Measurements from ENCODE around the gene ZMIZ1.
"Not testable (repeated sequence)": the region's sequence is repeated elsewhere in the genome, so short reads cannot be mapped to it uniquely, and the experiment has no call there.

Gene ZMIZ1

GRCh38 chr10:79336276-79336675 is 267.5 kb downstream of the ZMIZ1 start:
- Histone ChIP-seq H3K4me1 (ENCODE audit: insufficient read depth, low read length) (no peaks in the 10 kb centered on the region; the same call in 1 of the 2 replicates), H3K9ac (ENCODE audit: low read depth, low read length) (no peak overlapping the region), H3K36me3 (ENCODE audit: insufficient read depth, low read length) (no peaks in the 10 kb centered on the region), H3K9me3 (ENCODE audit: control insufficient read depth, insufficient read depth, low read length) (peaks cover 2% of the 10 kb centered on the region; the same call in 1 of the 2 replicates)

- peaks cover 2% of the 10 kb centered on the region; the same call in 1 of the 2 replicates for H3K9me3 ChIP-seq (ENCODE audit: control insufficient read depth, insufficient read depth, low read length)
- no peak overlapping the region for H3K9ac ChIP-seq (ENCODE audit: low read depth, low read length)
- no peaks in the 10 kb centered on the region; the same call in 1 of the 2 replicates for H3K4me1 ChIP-seq (ENCODE audit: insufficient read depth, low read length)
- no peaks in the 10 kb centered on the region for H3K36me3 ChIP-seq (ENCODE audit: insufficient read depth, low read length)
Measured at GRCh38 chr10:79336739-79337138, 268.0 kb downstream of the ZMIZ1 start.

GRCh38 chr10:79337783-79338469 is 269.2 kb downstream of the ZMIZ1 start:
- not testable (repeated sequence) for H3K4me1 ChIP-seq (ENCODE audit: insufficient read depth, low read length); H3K9ac ChIP-seq (ENCODE audit: low read depth, low read length); H3K36me3 ChIP-seq (ENCODE audit: insufficient read depth, low read length); H3K9me3 ChIP-seq (ENCODE audit: control insufficient read depth, insufficient read depth, low read length)

- Histone ChIP-seq H3K9ac (ENCODE audit: low read depth, low read length) (no peak overlapping the region), H3K9me3 (ENCODE audit: control insufficient read depth, insufficient read depth, low read length) (no peaks in the 10 kb centered on the region), H3K4me1 (ENCODE audit: insufficient read depth, low read length) (no peaks in the 10 kb centered on the region; the same call in 1 of the 2 replicates), H3K36me3 (ENCODE audit: insufficient read depth, low read length) (no peaks in the 10 kb centered on the region)
Measured at GRCh38 chr10:79339266-79339665, 270.5 kb downstream of the ZMIZ1 start.

- Histone ChIP-seq H3K9me3 (ENCODE audit: control insufficient read depth, insufficient read depth, low read length) (no peaks in the 10 kb centered on the region), H3K4me1 (ENCODE audit: insufficient read depth, low read length) (no peaks in the 10 kb centered on the region; the same call in 1 of the 2 replicates)
Measured at GRCh38 chr10:79340646-79341244, 272.0 kb downstream of the ZMIZ1 start.

GRCh38 chr10:79342295-79342761 is 273.6 kb downstream of the ZMIZ1 start:
- peaks cover 5% of the 10 kb centered on the region; the same call in 1 of the 2 replicates for H3K4me1 ChIP-seq (ENCODE audit: insufficient read depth, low read length)
- H3K36me3 ChIP-seq (ENCODE audit: insufficient read depth, low read length): no peaks in the 10 kb centered on the region
- no peak overlapping the region for H3K9ac ChIP-seq (ENCODE audit: low read depth, low read length)
- no peaks in the 10 kb centered on the region for H3K9me3 ChIP-seq (ENCODE audit: control insufficient read depth, insufficient read depth, low read length)

More at GRCh38 chr10:79340646-79341244, 272.0 kb downstream of the ZMIZ1 start:
- Histone ChIP-seq H3K36me3 (ENCODE audit: insufficient read depth, low read length) (no peaks in the 10 kb centered on the region), H3K9ac (ENCODE audit: low read depth, low read length) (no peak overlapping the region)

- H3K9me3 ChIP-seq (ENCODE audit: control insufficient read depth, insufficient read depth, low read length): no peaks in the 10 kb centered on the region
- no peak overlapping the region for H3K9ac ChIP-seq (ENCODE audit: low read depth, low read length)
- H3K4me1 ChIP-seq (ENCODE audit: insufficient read depth, low read length): peaks cover 5% of the 10 kb centered on the region; the same call in 1 of the 2 replicates
- H3K36me3 ChIP-seq (ENCODE audit: insufficient read depth, low read length): no peaks in the 10 kb centered on the region
Measured at GRCh38 chr10:79342811-79343561, 274.2 kb downstream of the ZMIZ1 start.

- H3K36me3 ChIP-seq (ENCODE audit: insufficient read depth, low read length): no peaks in the 10 kb centered on the region
- no peaks in the 10 kb centered on the region for H3K9me3 ChIP-seq (ENCODE audit: control insufficient read depth, insufficient read depth, low read length)
- H3K4me1 ChIP-seq (ENCODE audit: insufficient read depth, low read length): peaks cover 11% of the 10 kb centered on the region; the same call in 1 of the 2 replicates
- no peak overlapping the region for H3K9ac ChIP-seq (ENCODE audit: low read depth, low read length)
Measured at GRCh38 chr10:79344502-79345195, 275.9 kb downstream of the ZMIZ1 start.

- H3K4me1 ChIP-seq (ENCODE audit: insufficient read depth, low read length): peaks cover 11% of the 10 kb centered on the region; the same call in 1 of the 2 replicates
- no peak overlapping the region for H3K9ac ChIP-seq (ENCODE audit: low read depth, low read length)
- peaks cover 4% of the 10 kb centered on the region; the same call in 1 of the 2 replicates for H3K36me3 ChIP-seq (ENCODE audit: insufficient read depth, low read length)
- H3K9me3 ChIP-seq (ENCODE audit: control insufficient read depth, insufficient read depth, low read length): no peaks in the 10 kb centered on the region
Measured at GRCh38 chr10:79345241-79346011, 276.7 kb downstream of the ZMIZ1 start.

- Histone ChIP-seq H3K9me3 (ENCODE audit: control insufficient read depth, insufficient read depth, low read length) (no peaks in the 10 kb centered on the region), H3K9ac (ENCODE audit: low read depth, low read length) (no peak overlapping the region), H3K4me1 (ENCODE audit: insufficient read depth, low read length) (peaks cover 11% of the 10 kb centered on the region; the same call in 1 of the 2 replicates), H3K36me3 (ENCODE audit: insufficient read depth, low read length) (peaks cover 8% of the 10 kb centered on the region)
Measured at GRCh38 chr10:79346012-79346340, 277.2 kb downstream of the ZMIZ1 start.

- no peaks in the 10 kb centered on the region for H3K9me3 ChIP-seq (ENCODE audit: control insufficient read depth, insufficient read depth, low read length)
- peak overlapping the region; percentile 26; the same call in 1 of the 2 replicates for H3K9ac ChIP-seq (ENCODE audit: low read depth, low read length)
- H3K4me1 ChIP-seq (ENCODE audit: insufficient read depth, low read length): peaks cover 11% of the 10 kb centered on the region; the same call in 1 of the 2 replicates
- peaks cover 11% of the 10 kb centered on the region for H3K36me3 ChIP-seq (ENCODE audit: insufficient read depth, low read length)
Measured at GRCh38 chr10:79346388-79347225, 277.8 kb downstream of the ZMIZ1 start.

- peaks cover 11% of the 10 kb centered on the region; the same call in 1 of the 2 replicates for H3K4me1 ChIP-seq (ENCODE audit: insufficient read depth, low read length)
- H3K36me3 ChIP-seq (ENCODE audit: insufficient read depth, low read length): peaks cover 15% of the 10 kb centered on the region
- H3K9ac ChIP-seq (ENCODE audit: low read depth, low read length): peak within 1 kb of the TSS; percentile 88
- no peaks in the 10 kb centered on the region for H3K9me3 ChIP-seq (ENCODE audit: control insufficient read depth, insufficient read depth, low read length)
Measured at GRCh38 chr10:79347226-79347893, 278.6 kb downstream of the ZMIZ1 start, which contains the start of gene PPIF. Gene PPIF (plus strand): TSS chr10:79347469. CDS start chr10:79347549, 80 bp downstream.

All from ES-I3 (cell line).